Ureter (tissue), 1 donor: ENCODE results near the gene CDC5L. TPM values are rescaled to one million over a fixed set of nuclear protein-coding genes. Genes with fewer than 3 reads are reported as not detected.

Source experiments
- DNase-seq: peaks from one replicate; pipeline ENCODE4 v3.0.0-alpha.2; 2020; ENCODE audit warnings: low spot score
- total RNA-seq: library from RNA; stranded (reverse); gene quantifications from one replicate; pipeline ENCODE4 v1.2.4, GENCODE V29; 2023
- donor health status: DM: yes; HTN: yes; CAD: no.

CDC5L gene
- total RNA-seq, 1 donor from 2014 or later: 22.1 TPM

- DNase-seq: no peak
Measured at GRCh38 chr6:44499609-44500008, 112.1 kb downstream of the CDC5L start.

Other genes starting within 250 kb of the CDC5L start
- 2.1 TPM for gene CAPN11, start 228.9 kb upstream of the CDC5L start, total RNA-seq
- gene MYMX, start 170.8 kb upstream of the CDC5L start, total RNA-seq: not detected
- gene SLC29A1, start 164.1 kb upstream of the CDC5L start, total RNA-seq: 58.1 TPM
- gene HSP90AB1, start 140.6 kb upstream of the CDC5L start, total RNA-seq: 936 TPM
- gene SLC35B2, start 130.2 kb upstream of the CDC5L start, total RNA-seq: 33.6 TPM
- 8.0 TPM for gene NFKBIE, start 122.2 kb upstream of the CDC5L start, total RNA-seq
- gene TMEM151B, start 117.3 kb upstream of the CDC5L start, total RNA-seq: not detected
- gene AARS2, start 74.4 kb upstream of the CDC5L start, total RNA-seq: 17.4 TPM
- not detected for gene SPATS1, start 45.1 kb upstream of the CDC5L start, total RNA-seq